WERI-Rb-1 (cell line): ENCODE results near the gene CDC20B.
A peak's percentile ranks its signal among the peaks of the same experiment; 100 is the strongest.

Source experiments
- DNase-seq: peaks from one replicate; pipeline ENCODE4 v3.0.0-alpha.2; 2020
- H3K27ac ChIP-seq: fragments of 250-450 bp; sonication (Bioruptor Pico); 2 replicates; pipeline ENCODE4 v1.5.1; 2020; ENCODE audit warnings: mild to moderate bottlenecking, moderate library complexity
- H3K27me3 ChIP-seq: fragments of 250-450 bp; sonication (Bioruptor Pico); 2 replicates; pipeline ENCODE4 v1.5.1; 2021; ENCODE audit warnings: mild to moderate bottlenecking, low read depth, moderate library complexity; ENCODE audit not compliant: insufficient read depth, severe bottlenecking
- H3K36me3 ChIP-seq: fragments of 250-450 bp; sonication (Bioruptor Pico); 2 replicates; pipeline ENCODE4 v1.5.1; 2020; ENCODE audit warnings: mild to moderate bottlenecking, moderate library complexity
- H3K4me3 ChIP-seq: 2 replicates; pipeline ENCODE4 v1.5.1; 2011; ENCODE audit warnings: low read depth, mild to moderate bottlenecking, control low read depth, low read length
- H3K9me3 ChIP-seq: fragments of 250-450 bp; sonication (Bioruptor Pico); 2 replicates; pipeline ENCODE4 v1.5.1; 2021; ENCODE audit warnings: mild to moderate bottlenecking, moderate library complexity; ENCODE audit not compliant: severe bottlenecking
- CTCF ChIP-seq: IDR thresholded peaks from 2 replicates; pipeline ENCODE4 v1.5.1; 2011; ENCODE audit warnings: low read depth, mild to moderate bottlenecking, control low read depth, inconsistent platforms, low read length

Gene CDC20B

GRCh38 chr5:55172937-55173686, at the start of gene CDC20B:
Gene CDC20B, minus strand, starts transcription at chr5:55173177. Its CDS starts 177 bp downstream, at chr5:55173000.
- peak; percentile 78 for DNase-seq

GRCh38 chr5:55222092-55222984, 49.4 kb upstream of the CDC20B start:
- Histone ChIP-seq H3K36me3 (no peaks in the 10 kb centered on the region), H3K27me3 (peaks cover 4% of the 10 kb centered on the region), H3K4me3 (no peak overlapping the region), H3K9me3 (no peaks in the 10 kb centered on the region), H3K27ac (no peak overlapping the region)
- TF ChIP-seq CTCF, result no peak
- DNase-seq, result no peak

More at GRCh38 chr5:55172937-55173686, at the start of gene CDC20B:
- Histone ChIP-seq H3K4me3 (peak within 1 kb of the TSS; percentile 48), H3K27ac (peak within 1 kb of the TSS; percentile 82), H3K9me3 (no peaks in the 10 kb centered on the region), H3K36me3 (no peaks in the 10 kb centered on the region), H3K27me3 (no peaks in the 10 kb centered on the region)
- TF ChIP-seq CTCF, result no peak

- Histone ChIP-seq H3K4me3 (peak overlapping the region; percentile 62), H3K27ac (peak overlapping the region; percentile 52), H3K36me3 (no peaks in the 10 kb centered on the region), H3K9me3 (no peaks in the 10 kb centered on the region), H3K27me3 (no peaks in the 10 kb centered on the region)
- peak; percentile 67 for TF ChIP-seq CTCF
- DNase-seq, result peak; percentile 78
These were observed 47.6 kb upstream of the CDC20B start for GRCh38 chr5:55220433-55221185.

GRCh38 chr5:55219770-55220169, 46.8 kb upstream of the CDC20B start:
- H3K9me3 ChIP-seq, result no peaks in the 10 kb centered on the region
- H3K27ac ChIP-seq, result no peak overlapping the region
- H3K36me3 ChIP-seq, result no peaks in the 10 kb centered on the region
- H3K27me3 ChIP-seq, result no peaks in the 10 kb centered on the region
- H3K4me3 ChIP-seq, result peak overlapping the region; percentile 62
- no peak for DNase-seq
- TF ChIP-seq CTCF, result no peak

GRCh38 chr5:55218967-55219366, 46.0 kb upstream of the CDC20B start:
- H3K9me3 ChIP-seq, result no peaks in the 10 kb centered on the region
- no peaks in the 10 kb centered on the region for H3K27me3 ChIP-seq
- DNase-seq, result no peak
- H3K4me3 ChIP-seq, result no peak overlapping the region
- TF ChIP-seq CTCF, result no peak
- H3K27ac ChIP-seq, result no peak overlapping the region
- no peaks in the 10 kb centered on the region for H3K36me3 ChIP-seq
